ENCODE measurements around the gene GORASP2. TPM values are rescaled to one million over a fixed set of nuclear protein-coding genes. Genes with fewer than 3 reads are reported as not detected.

GORASP2 gene
- total RNA-seq, 1 donor from 2014 or later: 78.1 TPM

DNA sequence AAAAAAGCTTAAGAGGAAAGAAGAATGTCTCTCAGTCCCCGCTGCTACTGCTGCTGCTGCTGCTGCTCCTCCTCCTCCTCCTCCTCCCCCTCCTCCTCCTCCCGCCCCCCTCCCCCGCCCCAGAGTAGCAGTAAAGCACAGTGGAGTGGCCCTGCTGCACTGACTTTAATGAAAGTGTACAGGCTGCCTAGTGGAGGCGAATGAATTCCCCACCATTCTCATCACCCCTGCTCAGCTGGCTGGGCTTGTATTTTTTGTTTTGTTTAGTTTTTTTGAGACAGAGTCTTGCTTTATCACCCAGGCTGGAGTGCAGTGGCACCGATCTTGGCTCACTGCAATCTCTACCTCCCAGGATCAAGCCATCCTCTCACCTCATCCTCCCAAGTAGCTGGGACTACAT is 34.3 kb downstream of the GORASP2 start:
- no peak overlapping the region for H3K4me3 ChIP-seq (ENCODE audit: low read depth, low read length)
- TF ChIP-seq, protein P1, sequence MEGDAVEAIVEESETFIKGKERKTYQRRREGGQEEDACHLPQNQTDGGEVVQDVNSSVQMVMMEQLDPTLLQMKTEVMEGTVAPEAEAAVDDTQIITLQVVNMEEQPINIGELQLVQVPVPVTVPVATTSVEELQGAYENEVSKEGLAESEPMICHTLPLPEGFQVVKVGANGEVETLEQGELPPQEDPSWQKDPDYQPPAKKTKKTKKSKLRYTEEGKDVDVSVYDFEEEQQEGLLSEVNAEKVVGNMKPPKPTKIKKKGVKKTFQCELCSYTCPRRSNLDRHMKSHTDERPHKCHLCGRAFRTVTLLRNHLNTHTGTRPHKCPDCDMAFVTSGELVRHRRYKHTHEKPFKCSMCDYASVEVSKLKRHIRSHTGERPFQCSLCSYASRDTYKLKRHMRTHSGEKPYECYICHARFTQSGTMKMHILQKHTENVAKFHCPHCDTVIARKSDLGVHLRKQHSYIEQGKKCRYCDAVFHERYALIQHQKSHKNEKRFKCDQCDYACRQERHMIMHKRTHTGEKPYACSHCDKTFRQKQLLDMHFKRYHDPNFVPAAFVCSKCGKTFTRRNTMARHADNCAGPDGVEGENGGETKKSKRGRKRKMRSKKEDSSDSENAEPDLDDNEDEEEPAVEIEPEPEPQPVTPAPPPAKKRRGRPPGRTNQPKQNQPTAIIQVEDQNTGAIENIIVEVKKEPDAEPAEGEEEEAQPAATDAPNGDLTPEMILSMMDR (IDR thresholded peaks at IDR 0.05; ENCODE audit: insufficient read depth, low read length, poor library complexity, severe bottlenecking): no peak
- H3K36me3 ChIP-seq (ENCODE audit: control insufficient read depth, insufficient read depth, low read length): peaks cover 4% of the 10 kb centered on the region

DNA sequence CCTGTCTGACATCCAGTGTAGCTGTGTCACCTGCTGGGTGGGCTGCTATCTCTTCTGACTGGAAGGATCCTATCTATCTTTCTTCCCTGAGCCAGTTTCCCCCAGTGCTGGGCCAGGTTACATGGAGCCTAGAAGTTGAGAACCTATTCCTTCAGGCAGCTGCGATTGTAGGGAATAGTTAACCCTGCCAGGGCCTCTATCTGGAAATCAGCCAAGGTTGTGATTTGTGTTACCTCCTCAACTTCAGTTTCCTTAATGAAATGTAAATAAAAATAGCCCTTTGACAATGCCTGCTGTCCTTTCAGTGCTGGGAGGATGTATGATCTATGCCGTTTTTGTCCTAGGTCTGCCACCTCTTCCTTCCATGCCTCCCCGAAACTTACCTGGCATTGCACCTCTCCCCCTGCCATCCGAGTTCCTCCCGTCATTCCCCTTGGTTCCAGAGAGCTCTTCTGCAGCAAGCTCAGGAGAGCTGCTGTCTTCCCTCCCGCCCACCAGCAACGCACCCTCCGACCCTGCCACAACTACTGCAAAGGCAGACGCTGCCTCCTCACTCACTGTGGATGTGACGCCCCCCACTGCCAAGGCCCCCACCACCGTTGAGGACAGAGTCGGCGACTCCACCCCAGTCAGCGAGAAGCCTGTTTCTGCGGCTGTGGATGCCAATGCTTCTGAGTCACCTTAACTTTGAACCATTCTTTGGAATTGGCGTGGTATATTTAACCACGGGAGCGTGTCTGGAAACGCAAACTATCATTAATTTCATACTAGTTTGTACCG is 36.6 kb downstream of the GORASP2 start:
- TF ChIP-seq, protein P1 (IDR thresholded peaks at IDR 0.05; ENCODE audit: insufficient read depth, low read length, poor library complexity, severe bottlenecking): no peak
- Histone ChIP-seq H3K4me3 (ENCODE audit: low read depth, low read length) (no peak overlapping the region), H3K27me3 (ENCODE audit: control insufficient read depth, insufficient read depth, low read length) (no peaks in the 10 kb centered on the region), H3K36me3 (ENCODE audit: control insufficient read depth, insufficient read depth, low read length) (peaks cover 4% of the 10 kb centered on the region)
- DNase-seq (ENCODE audit: low read depth): no peak

More for the DNA sequence above, 34.3 kb downstream of the GORASP2 start:
- DNase-seq (ENCODE audit: low read depth): no peak
- H3K27me3 ChIP-seq (ENCODE audit: control insufficient read depth, insufficient read depth, low read length): no peaks in the 10 kb centered on the region

DNA sequence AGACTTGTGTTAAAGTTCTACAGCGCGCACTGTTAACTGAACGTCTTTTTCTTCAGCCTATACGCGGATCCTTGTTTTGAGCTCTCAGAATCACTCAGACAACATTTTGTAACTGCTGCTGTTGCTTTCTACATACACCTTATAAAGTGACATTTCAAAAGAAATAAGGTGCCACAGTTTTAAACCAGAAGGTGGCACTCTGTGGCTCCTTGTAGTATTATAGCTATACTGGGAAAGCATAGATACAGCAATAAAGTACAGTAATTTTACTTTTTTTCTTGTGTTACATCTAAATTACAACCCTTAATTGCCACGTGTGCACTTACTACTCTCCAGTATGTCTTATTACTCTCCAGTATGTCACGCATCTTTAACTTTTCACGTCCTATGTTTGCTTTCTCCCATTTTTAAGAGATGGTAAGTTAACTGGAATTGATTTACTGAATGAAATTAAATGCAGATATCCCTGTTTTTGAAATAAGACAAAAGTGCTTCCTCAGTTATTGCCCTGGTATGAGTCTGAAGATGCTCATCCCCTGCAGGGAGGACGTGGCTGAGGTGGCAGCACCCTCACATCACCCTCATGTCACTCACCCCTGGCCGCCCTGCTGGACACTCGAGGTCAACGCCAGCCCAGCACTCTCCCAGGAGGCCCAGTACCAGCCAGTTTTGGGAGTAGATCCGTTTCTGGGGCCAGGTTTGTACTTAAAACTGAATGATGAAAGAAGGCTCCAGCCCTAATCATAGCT is 37.8 kb downstream of the GORASP2 start:
- Histone ChIP-seq H3K36me3 (ENCODE audit: control insufficient read depth, insufficient read depth, low read length) (peaks cover 1% of the 10 kb centered on the region), H3K27me3 (ENCODE audit: control insufficient read depth, insufficient read depth, low read length) (no peaks in the 10 kb centered on the region), H3K4me3 (ENCODE audit: low read depth, low read length) (no peak overlapping the region)
- no peak for DNase-seq (ENCODE audit: low read depth)
- TF ChIP-seq, protein P1 (IDR thresholded peaks at IDR 0.05; ENCODE audit: insufficient read depth, low read length, poor library complexity, severe bottlenecking): peak; percentile 15

DNA sequence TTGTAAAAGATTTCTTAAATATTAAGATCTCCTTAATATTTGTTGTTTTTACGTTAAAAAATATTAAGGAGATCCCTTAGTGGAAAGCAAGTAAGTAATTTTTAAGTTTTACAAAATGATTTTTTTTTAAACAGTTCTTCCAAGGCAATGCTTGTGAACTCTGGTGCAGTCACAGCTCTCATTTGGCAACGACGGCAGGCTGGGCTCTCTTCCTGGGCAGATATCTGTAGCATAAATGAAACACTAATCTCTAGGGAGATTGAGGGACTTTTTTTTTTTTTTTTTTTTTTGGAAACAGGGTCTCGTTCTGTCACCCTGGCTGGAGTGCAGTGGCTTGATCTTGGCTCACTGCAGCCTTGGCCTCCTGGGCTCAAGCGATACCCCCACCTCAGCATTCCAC is 38.5 kb downstream of the GORASP2 start:
- H3K4me3 ChIP-seq (ENCODE audit: low read depth, low read length): no peak overlapping the region
- DNase-seq (ENCODE audit: low read depth): no peak
- no peaks in the 10 kb centered on the region for H3K27me3 ChIP-seq (ENCODE audit: control insufficient read depth, insufficient read depth, low read length)
- peaks cover 1% of the 10 kb centered on the region for H3K36me3 ChIP-seq (ENCODE audit: control insufficient read depth, insufficient read depth, low read length)
- TF ChIP-seq, protein P1 (IDR thresholded peaks at IDR 0.05; ENCODE audit: insufficient read depth, low read length, poor library complexity, severe bottlenecking): no peak

DNA sequence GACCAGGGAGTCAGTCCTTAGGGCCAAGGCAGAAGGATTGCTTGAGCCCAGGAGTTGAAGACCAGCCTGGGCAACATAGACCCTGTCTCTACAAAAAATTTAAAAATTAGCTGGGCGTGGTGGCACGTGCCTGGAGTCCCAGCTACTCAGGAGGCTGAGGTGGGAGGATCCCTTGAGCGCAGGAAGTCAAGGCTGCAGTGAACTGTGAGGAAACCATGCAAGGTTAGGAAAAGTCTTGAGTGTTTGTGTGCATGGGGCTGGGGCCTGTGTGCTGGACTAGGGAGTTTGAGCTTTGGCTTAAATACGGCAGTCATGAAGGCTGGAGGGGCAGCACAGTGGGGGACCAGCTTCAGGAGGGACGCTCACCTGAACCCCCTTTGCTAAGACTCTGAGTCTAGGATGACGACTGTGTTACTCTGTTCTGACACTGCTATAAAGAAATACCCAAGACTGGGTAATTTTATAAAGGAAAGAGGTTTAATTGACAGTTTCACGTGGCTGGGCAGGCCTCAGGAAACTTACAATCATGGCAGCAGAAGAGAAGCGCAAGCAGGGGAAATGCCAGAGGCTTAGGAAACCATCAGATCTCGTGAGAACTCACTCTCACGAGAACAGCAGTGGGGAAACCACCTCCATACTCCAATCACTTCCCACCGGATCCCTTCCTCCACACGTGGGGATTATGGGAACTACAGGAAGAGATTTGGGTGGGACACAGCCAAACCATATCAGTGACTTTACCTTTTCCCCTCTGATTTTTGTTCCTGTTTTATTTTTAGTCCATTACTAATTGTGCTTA is 39.4 kb downstream of the GORASP2 start:
- no peak for DNase-seq (ENCODE audit: low read depth)
- Histone ChIP-seq H3K4me3 (ENCODE audit: low read depth, low read length) (no peak overlapping the region), H3K36me3 (ENCODE audit: control insufficient read depth, insufficient read depth, low read length) (peaks cover 1% of the 10 kb centered on the region), H3K27me3 (ENCODE audit: control insufficient read depth, insufficient read depth, low read length) (no peaks in the 10 kb centered on the region)
- TF ChIP-seq, protein P1 (IDR thresholded peaks at IDR 0.05; ENCODE audit: insufficient read depth, low read length, poor library complexity, severe bottlenecking): no peak
